ENCODE results near the gene SLC29A2. TPM values are rescaled to one million over a fixed set of nuclear protein-coding genes. Genes with fewer than 3 reads are reported as not detected.

Gene SLC29A2
- total RNA-seq, 1 donor from 2014 or later, result 35.6 TPM

- TF ChIP-seq CTCF (IDR thresholded peaks at IDR 0.05; ENCODE audit: unreplicated experiment), result no peak
- Mint-ChIP-seq H3K36me3 (ENCODE audit: insufficient read depth) (no peaks in the 10 kb centered on the region), H3K27me3 (peaks cover 41% of the 10 kb centered on the region), H3K27ac (no peak overlapping the region), H3K4me1 (ENCODE audit: low read depth) (peaks cover 1% of the 10 kb centered on the region), H3K4me3 (ENCODE audit: low read depth) (no peak overlapping the region), H3K9me3 (ENCODE audit: low read depth) (peaks cover 5% of the 10 kb centered on the region)
- DNase-seq (ENCODE audit: low spot score, unreplicated experiment), result no peak
Observed at GRCh38 chr11:66317322-66317722, 54.2 kb downstream of the SLC29A2 start.

- Mint-ChIP-seq H3K9me3 (ENCODE audit: low read depth) (peaks cover 5% of the 10 kb centered on the region), H3K27ac (no peak within 1 kb of the TSS), H3K4me3 (ENCODE audit: low read depth) (no peak within 1 kb of the TSS), H3K27me3 (peaks cover 42% of the 10 kb centered on the region), H3K4me1 (ENCODE audit: low read depth) (peaks cover 2% of the 10 kb centered on the region), H3K36me3 (ENCODE audit: insufficient read depth) (no peaks in the 10 kb centered on the region)
- no peak for TF ChIP-seq CTCF (IDR thresholded peaks at IDR 0.05; ENCODE audit: unreplicated experiment)
- no peak for DNase-seq (ENCODE audit: low spot score, unreplicated experiment)
Observed at GRCh38 chr11:66316849-66317251, 54.7 kb downstream of the SLC29A2 start, which contains the start of gene CD248. CD248 (minus strand) TSS chr11:66317044; CDS start chr11:66317027, 17 bp downstream.

- Mint-ChIP-seq H3K27ac (no peak overlapping the region), H3K9me3 (ENCODE audit: low read depth) (peaks cover 5% of the 10 kb centered on the region), H3K4me3 (ENCODE audit: low read depth) (no peak overlapping the region), H3K27me3 (peaks cover 47% of the 10 kb centered on the region), H3K36me3 (ENCODE audit: insufficient read depth) (no peaks in the 10 kb centered on the region), H3K4me1 (ENCODE audit: low read depth) (peaks cover 3% of the 10 kb centered on the region)
- no peak for DNase-seq (ENCODE audit: low spot score, unreplicated experiment)
- no peak for TF ChIP-seq CTCF (IDR thresholded peaks at IDR 0.05; ENCODE audit: unreplicated experiment)
Observed at GRCh38 chr11:66315921-66316811, 55.4 kb downstream of the SLC29A2 start.

GRCh38 chr11:66315498-66315885 is 56.1 kb downstream of the SLC29A2 start:
- Mint-ChIP-seq H3K4me1 (ENCODE audit: low read depth) (peaks cover 3% of the 10 kb centered on the region), H3K9me3 (ENCODE audit: low read depth) (peaks cover 5% of the 10 kb centered on the region), H3K36me3 (ENCODE audit: insufficient read depth) (no peaks in the 10 kb centered on the region), H3K27ac (no peak overlapping the region), H3K4me3 (ENCODE audit: low read depth) (no peak overlapping the region), H3K27me3 (peaks cover 48% of the 10 kb centered on the region)
- DNase-seq (ENCODE audit: low spot score, unreplicated experiment), result no peak
- TF ChIP-seq CTCF (IDR thresholded peaks at IDR 0.05; ENCODE audit: unreplicated experiment), result no peak

GRCh38 chr11:66314561-66315497 is 56.7 kb downstream of the SLC29A2 start:
- Mint-ChIP-seq H3K36me3 (ENCODE audit: insufficient read depth) (no peaks in the 10 kb centered on the region), H3K4me1 (ENCODE audit: low read depth) (peaks cover 3% of the 10 kb centered on the region), H3K27ac (no peak overlapping the region), H3K4me3 (ENCODE audit: low read depth) (no peak overlapping the region), H3K27me3 (peaks cover 49% of the 10 kb centered on the region), H3K9me3 (ENCODE audit: low read depth) (no peaks in the 10 kb centered on the region)
- DNase-seq (ENCODE audit: low spot score, unreplicated experiment), result no peak
- TF ChIP-seq CTCF (IDR thresholded peaks at IDR 0.05; ENCODE audit: unreplicated experiment), result no peak

Data from progenitor cell of endocrine pancreas (in vitro differentiated cells).